Gastroesophageal sphincter (tissue), 4 donors: ENCODE data around the gene PAX5. TPM values are rescaled to one million over a fixed set of nuclear protein-coding genes. Genes with fewer than 3 reads are reported as not detected.

ENCODE experiments used
- ATAC-seq: fragments of 150-250 bp; one replicate; pipeline ENCODE4 v1.9.1; 2016; ENCODE audit warnings: mild to moderate bottlenecking, moderate library complexity
- H3K27ac ChIP-seq, 4 donors: fragments of 200-600 bp; sonication (generic) in 3 of 4; 1 replicate in 3 of 4; 2 replicates in 1 of 4; pipeline ENCODE4 v1.5.1; 2016 to 2019
- H3K27me3 ChIP-seq: fragments of 200-600 bp; sonication (generic); one replicate; pipeline ENCODE4 v1.5.1; 2019
- H3K36me3 ChIP-seq, 2 donors: fragments of 200-600 bp; sonication (generic); one replicate each; pipeline ENCODE4 v1.5.1; 2019; ENCODE audit warnings: control low read depth in 1 of 2
- H3K4me1 ChIP-seq, 3 donors: fragments of 200-600 bp; sonication (generic); 1 replicate in 2 of 3; 2 replicates in 1 of 3; pipeline ENCODE4 v1.5.1; 2016 to 2019; ENCODE audit warnings: control low read depth in 2 of 3
- H3K4me3 ChIP-seq, 2 donors: fragments of 200-600 bp; sonication (generic); one replicate each; pipeline ENCODE4 v1.5.1; 2019; ENCODE audit warnings: mild to moderate bottlenecking in 1 of 2, moderate library complexity in 1 of 2
- H3K9me3 ChIP-seq, 3 donors: fragments of 200-600 bp; sonication (generic); one replicate each; pipeline ENCODE4 v1.5.1; 2017 to 2019; ENCODE audit warnings: control low read depth in 2 of 3
- EP300 ChIP-seq: sonication (generic); formaldehyde crosslinking; IDR thresholded peaks from one replicate; pipeline ENCODE4 v1.6.1; 2017; ENCODE audit warnings: antibody characterized with exemption, mild to moderate bottlenecking
- POLR2A ChIP-seq, 2 donors: fragments of 450-650 bp; IDR thresholded peaks; one replicate each; pipeline ENCODE4 v1.6.1; 2017; ENCODE audit warnings: antibody characterized with exemption in 2 of 2, mild to moderate bottlenecking in 2 of 2, moderate library complexity in 1 of 2
- POLR2AphosphoS5 ChIP-seq: sonication (generic); formaldehyde crosslinking; IDR thresholded peaks from one replicate; pipeline ENCODE4 v1.6.1; 2017; ENCODE audit warnings: antibody characterized with exemption
- WGBS, 2 donors: methylation state at CpG; one replicate each; pipeline ENCODE4 v1.1.5; 2018; ENCODE audit warnings: low coverage in 1 of 2; 5-methylcytosine and 5-hydroxymethylcytosine counted together
- total RNA-seq, 4 donors: library from RNA; depleted of rRNA; stranded (reverse); fragments of >200 nt; gene quantifications; one replicate each; pipeline ENCODE4 v1.1.0, GENCODE V29; 2016
- TF ChIP-seq, protein P1 (sequence below), 4 experiments: fragments of 200-600 bp in 2 of 4; fragments of 450-650 bp in 2 of 4; sonication (generic) in 1 of 4; IDR thresholded peaks; one replicate each; pipeline ENCODE4 v1.5.1; 2017 to 2019; ENCODE audit warnings: antibody characterized with exemption in 4 of 4, mild to moderate bottlenecking in 2 of 4, moderate library complexity in 2 of 4

The PAX5 gene
- total RNA-seq, 4 donors from 2014 or later, result under 0.01 TPM; not detected in 3

DNA sequence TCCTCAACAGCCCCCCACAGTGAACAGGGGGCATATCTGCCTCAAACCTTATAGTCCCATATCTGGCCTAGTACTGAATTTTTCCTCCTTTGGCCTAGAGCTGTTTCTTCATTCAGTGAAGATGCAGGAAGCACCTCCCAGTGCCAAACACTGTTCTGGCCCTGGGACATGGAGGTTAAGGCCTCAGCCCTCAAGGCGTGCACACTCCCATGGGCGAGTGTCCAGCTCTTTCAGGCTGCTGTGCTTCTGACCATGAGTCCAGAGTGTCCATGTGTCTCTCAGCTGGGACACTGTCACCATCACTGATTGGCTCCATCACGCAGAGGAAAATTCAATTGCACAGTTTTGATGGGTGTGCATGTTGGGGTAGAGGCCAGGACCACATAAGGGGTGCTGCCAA, 151.5 kb downstream of the PAX5 start:
- H3K9me3 ChIP-seq, result no peaks in the 10 kb centered on the region
- ATAC-seq, result no peak
- peaks cover 40% of the 10 kb centered on the region for H3K27me3 ChIP-seq
- WGBS, 2 donors, result 0% methylated on average over 1 of the region's 3 CpGs; no CpG with 5 or more reads in 1 of the 2 donors
- TF ChIP-seq POLR2A (IDR thresholded peaks at IDR 0.05), result no peak
- TF ChIP-seq, protein P1, sequence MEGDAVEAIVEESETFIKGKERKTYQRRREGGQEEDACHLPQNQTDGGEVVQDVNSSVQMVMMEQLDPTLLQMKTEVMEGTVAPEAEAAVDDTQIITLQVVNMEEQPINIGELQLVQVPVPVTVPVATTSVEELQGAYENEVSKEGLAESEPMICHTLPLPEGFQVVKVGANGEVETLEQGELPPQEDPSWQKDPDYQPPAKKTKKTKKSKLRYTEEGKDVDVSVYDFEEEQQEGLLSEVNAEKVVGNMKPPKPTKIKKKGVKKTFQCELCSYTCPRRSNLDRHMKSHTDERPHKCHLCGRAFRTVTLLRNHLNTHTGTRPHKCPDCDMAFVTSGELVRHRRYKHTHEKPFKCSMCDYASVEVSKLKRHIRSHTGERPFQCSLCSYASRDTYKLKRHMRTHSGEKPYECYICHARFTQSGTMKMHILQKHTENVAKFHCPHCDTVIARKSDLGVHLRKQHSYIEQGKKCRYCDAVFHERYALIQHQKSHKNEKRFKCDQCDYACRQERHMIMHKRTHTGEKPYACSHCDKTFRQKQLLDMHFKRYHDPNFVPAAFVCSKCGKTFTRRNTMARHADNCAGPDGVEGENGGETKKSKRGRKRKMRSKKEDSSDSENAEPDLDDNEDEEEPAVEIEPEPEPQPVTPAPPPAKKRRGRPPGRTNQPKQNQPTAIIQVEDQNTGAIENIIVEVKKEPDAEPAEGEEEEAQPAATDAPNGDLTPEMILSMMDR (IDR thresholded peaks at IDR 0.05), result no peak
- no peak for TF ChIP-seq POLR2AphosphoS5
- TF ChIP-seq EP300, result no peak
- H3K4me1 ChIP-seq, result no peaks in the 10 kb centered on the region
- no peak overlapping the region for H3K4me3 ChIP-seq
- H3K36me3 ChIP-seq, result no peaks in the 10 kb centered on the region
- H3K27ac ChIP-seq, result no peak overlapping the region

DNA sequence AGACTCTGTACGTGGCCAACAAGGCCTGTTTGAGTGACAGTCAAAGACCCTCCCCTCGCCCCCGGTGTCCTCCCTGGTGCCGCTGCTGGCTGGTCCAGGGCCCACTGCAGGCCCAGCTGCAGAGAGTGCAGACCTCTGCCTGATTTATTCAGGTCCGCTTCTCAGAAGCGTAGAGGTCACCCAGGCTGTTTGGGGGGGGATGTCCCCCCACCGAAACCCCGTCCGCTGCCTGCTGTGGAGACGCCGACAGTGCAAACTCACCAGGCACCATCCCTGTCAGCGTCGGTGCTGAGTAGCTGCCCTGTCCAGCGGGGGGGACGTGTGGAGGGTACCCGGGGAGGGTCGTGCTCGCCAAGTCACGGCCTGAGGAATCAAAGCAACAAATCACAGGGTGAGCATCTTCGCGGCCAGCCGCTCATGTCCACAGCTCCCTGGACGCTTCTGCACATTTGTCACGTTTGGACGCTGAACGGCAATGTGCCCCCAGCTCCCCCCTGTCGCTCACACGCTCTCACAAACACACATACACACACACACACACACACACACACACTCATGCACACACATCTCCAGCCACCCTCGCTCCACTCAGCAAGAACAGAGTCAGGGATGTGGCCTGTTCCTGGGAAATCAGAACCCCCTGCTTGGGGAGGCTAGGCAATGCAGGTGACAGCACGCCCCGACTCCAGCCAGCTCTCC, 152.2 kb downstream of the PAX5 start:
- ATAC-seq, result no peak
- H3K27ac ChIP-seq, result no peak overlapping the region
- no peak overlapping the region for H3K4me3 ChIP-seq
- H3K4me1 ChIP-seq, result no peaks in the 10 kb centered on the region
- no peaks in the 10 kb centered on the region for H3K9me3 ChIP-seq
- TF ChIP-seq POLR2A (IDR thresholded peaks at IDR 0.05) (no peak), EP300 (no peak), POLR2AphosphoS5 (no peak)
- TF ChIP-seq, protein P1 (IDR thresholded peaks at IDR 0.05), result no peak
- H3K36me3 ChIP-seq, result no peaks in the 10 kb centered on the region
- H3K27me3 ChIP-seq, result peaks cover 47% of the 10 kb centered on the region
- 60 to 64% methylated on average over 2 to 9 of the region's 31 CpGs for WGBS, 2 donors

DNA sequence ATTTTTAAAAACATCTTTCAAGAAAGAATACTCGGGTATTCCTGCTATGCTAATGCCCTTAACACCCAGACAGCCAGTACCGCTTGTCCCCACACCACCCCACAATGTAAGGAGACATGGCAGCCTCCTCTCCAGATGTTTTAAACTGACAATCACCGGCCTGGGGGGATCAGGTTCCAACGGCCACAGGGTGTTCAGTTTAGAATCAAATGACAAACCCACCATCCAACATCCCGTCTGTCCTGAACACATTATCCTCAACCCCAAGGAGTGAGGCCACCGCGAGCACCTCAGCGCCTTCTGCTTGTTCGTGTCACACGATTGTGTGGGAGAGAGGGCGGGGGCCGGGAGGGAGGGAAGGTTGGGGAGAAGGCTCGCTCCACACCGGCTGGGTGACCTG, 152.8 kb downstream of the PAX5 start:
- Histone ChIP-seq H3K27ac (no peak overlapping the region), H3K36me3 (no peaks in the 10 kb centered on the region), H3K4me1 (no peaks in the 10 kb centered on the region), H3K4me3 (no peak overlapping the region), H3K9me3 (no peaks in the 10 kb centered on the region), H3K27me3 (peaks cover 49% of the 10 kb centered on the region)
- WGBS, 2 donors, result 63 to 65% methylated on average over 4 to 5 of the region's 14 CpGs
- TF ChIP-seq EP300, result no peak
- no peak for TF ChIP-seq POLR2AphosphoS5
- TF ChIP-seq, protein P1 (IDR thresholded peaks at IDR 0.05), result no peak
- no peak for TF ChIP-seq POLR2A (IDR thresholded peaks at IDR 0.05)
- no peak for ATAC-seq

DNA sequence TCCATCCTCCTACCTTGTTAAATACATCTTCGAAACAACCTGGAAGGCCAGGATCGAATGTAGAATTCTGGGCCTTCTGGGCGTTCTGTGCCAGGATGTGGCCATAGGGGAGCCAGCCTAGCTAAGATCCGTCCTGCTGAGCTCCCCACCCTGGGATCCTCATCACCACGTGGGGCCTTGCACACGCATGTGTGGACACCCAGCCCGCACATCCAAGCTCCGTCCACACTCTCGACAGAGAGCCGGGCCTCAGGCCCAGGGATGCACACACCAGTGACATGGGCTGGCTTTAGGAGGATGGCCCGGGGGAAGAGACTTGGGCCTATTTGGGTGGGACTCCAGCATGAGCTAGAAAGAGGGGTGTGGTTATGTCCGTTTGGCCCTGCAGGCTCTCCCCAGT, 154.0 kb downstream of the PAX5 start:
- WGBS, 2 donors, result 87% methylated on average over 3 of the region's 12 CpGs; no CpG with 5 or more reads in 1 of the 2 donors
- H3K4me3 ChIP-seq, result no peak overlapping the region
- H3K4me1 ChIP-seq, result no peaks in the 10 kb centered on the region
- no peaks in the 10 kb centered on the region for H3K9me3 ChIP-seq
- H3K27me3 ChIP-seq, result peaks cover 46% of the 10 kb centered on the region
- ATAC-seq, result no peak
- TF ChIP-seq POLR2AphosphoS5, result no peak
- no peak for TF ChIP-seq EP300
- TF ChIP-seq, protein P1 (IDR thresholded peaks at IDR 0.05), result no peak
- no peak for TF ChIP-seq POLR2A (IDR thresholded peaks at IDR 0.05)
- no peak overlapping the region for H3K27ac ChIP-seq
- no peaks in the 10 kb centered on the region for H3K36me3 ChIP-seq
